IPS-20b (cell line): ENCODE data around the gene BAK1.
"Not testable (repeated sequence)": the region's sequence is repeated elsewhere in the genome, so short reads cannot be mapped to it uniquely, and the experiment has no call there.

Source experiments
- H3K27ac ChIP-seq: one replicate; pipeline ENCODE4 v1.5.1; 2013; ENCODE audit warnings: low read length
- H3K27me3 ChIP-seq: 2 replicates; pipeline ENCODE4 v1.6.1; 2013; ENCODE audit warnings: mild to moderate bottlenecking, low read length, inconsistent platforms; ENCODE audit not compliant: insufficient read depth
- H3K36me3 ChIP-seq: 2 replicates; pipeline ENCODE4 v1.6.1; 2013; ENCODE audit warnings: low read depth, mild to moderate bottlenecking, inconsistent platforms, low read length, moderate library complexity; ENCODE audit not compliant: insufficient read depth
- H3K4me1 ChIP-seq: 2 replicates; pipeline ENCODE4 v1.6.1; 2013; ENCODE audit warnings: mild to moderate bottlenecking, control low read depth, inconsistent platforms, low read length, moderate library complexity; ENCODE audit not compliant: insufficient read depth
- H3K4me3 ChIP-seq: 2 replicates; pipeline ENCODE4 v1.5.1; 2013; ENCODE audit warnings: mild to moderate bottlenecking, low read length, inconsistent platforms
- H3K9ac ChIP-seq: 2 replicates; pipeline ENCODE4 v1.6.1; 2013; ENCODE audit warnings: low read depth, mild to moderate bottlenecking, inconsistent platforms, low read length, moderate library complexity
- H3K9me3 ChIP-seq: 2 replicates; pipeline ENCODE4 v1.6.1; 2013; ENCODE audit warnings: mild to moderate bottlenecking, low read depth, low read length, inconsistent platforms; ENCODE audit not compliant: insufficient read depth

The BAK1 gene

GRCh38 chr6:33566182-33567084 lies 13.6 kb downstream of the BAK1 start:
- Histone ChIP-seq H3K36me3 (no peaks in the 10 kb centered on the region), H3K4me1 (0 out of 2 replicates have a peak, but pooled peaks cover under 1% of the 10 kb centered on the region), H3K27ac (no peak overlapping the region), H3K4me3 (no peak overlapping the region), H3K9ac (no peak overlapping the region), H3K27me3 (no peaks in the 10 kb centered on the region), H3K9me3 (no peaks in the 10 kb centered on the region)

GRCh38 chr6:33558801-33559200 lies 21.3 kb downstream of the BAK1 start:
- Histone ChIP-seq H3K9ac (no peak overlapping the region), H3K4me3 (no peak overlapping the region), H3K9me3 (peaks cover 7% of the 10 kb centered on the region), H3K27me3 (no peaks in the 10 kb centered on the region), H3K36me3 (no peaks in the 10 kb centered on the region), H3K27ac (no peak overlapping the region), H3K4me1 (no peaks in the 10 kb centered on the region)

GRCh38 chr6:33557376-33557775 lies 22.7 kb downstream of the BAK1 start:
- H3K4me3 ChIP-seq, result no peak overlapping the region
- H3K27me3 ChIP-seq, result no peaks in the 10 kb centered on the region
- no peaks in the 10 kb centered on the region for H3K4me1 ChIP-seq
- no peaks in the 10 kb centered on the region for H3K36me3 ChIP-seq
- H3K27ac ChIP-seq, result no peak overlapping the region
- no peak overlapping the region for H3K9ac ChIP-seq
- H3K9me3 ChIP-seq, result peaks cover 7% of the 10 kb centered on the region

GRCh38 chr6:33552883-33553282 lies 27.2 kb downstream of the BAK1 start:
- not testable (repeated sequence) for H3K27ac ChIP-seq, H3K9me3 ChIP-seq, H3K27me3 ChIP-seq, H3K36me3 ChIP-seq, H3K4me1 ChIP-seq, H3K4me3 ChIP-seq, H3K9ac ChIP-seq

GRCh38 chr6:33552252-33552651 lies 27.8 kb downstream of the BAK1 start:
- H3K4me1 ChIP-seq, result no peaks in the 10 kb centered on the region
- H3K9me3 ChIP-seq, result no peaks in the 10 kb centered on the region
- no peaks in the 10 kb centered on the region for H3K36me3 ChIP-seq
- H3K27me3 ChIP-seq, result no peaks in the 10 kb centered on the region
- H3K9ac ChIP-seq, result no peak overlapping the region
- H3K27ac ChIP-seq, result no peak overlapping the region
- H3K4me3 ChIP-seq, result no peak overlapping the region

- Histone ChIP-seq H3K9me3 (no peaks in the 10 kb centered on the region), H3K36me3 (no peaks in the 10 kb centered on the region), H3K4me1 (no peaks in the 10 kb centered on the region), H3K4me3 (no peak overlapping the region), H3K27me3 (no peaks in the 10 kb centered on the region), H3K27ac (no peak overlapping the region), H3K9ac (no peak overlapping the region)
Measured at GRCh38 chr6:33551538-33551937, 28.5 kb downstream of the BAK1 start.

GRCh38 chr6:33549896-33550295 lies 30.2 kb downstream of the BAK1 start:
- Histone ChIP-seq H3K4me1 (no peaks in the 10 kb centered on the region), H3K36me3 (no peaks in the 10 kb centered on the region), H3K9ac (no peak overlapping the region), H3K27me3 (no peaks in the 10 kb centered on the region), H3K27ac (no peak overlapping the region), H3K9me3 (no peaks in the 10 kb centered on the region), H3K4me3 (no peak overlapping the region)

GRCh38 chr6:33549196-33549595 lies 30.9 kb downstream of the BAK1 start:
- no peaks in the 10 kb centered on the region for H3K4me1 ChIP-seq
- no peak overlapping the region for H3K27ac ChIP-seq
- no peak overlapping the region for H3K9ac ChIP-seq
- H3K27me3 ChIP-seq, result no peaks in the 10 kb centered on the region
- H3K9me3 ChIP-seq, result no peaks in the 10 kb centered on the region
- no peaks in the 10 kb centered on the region for H3K36me3 ChIP-seq
- no peak overlapping the region for H3K4me3 ChIP-seq

GRCh38 chr6:33547499-33547898 lies 32.6 kb downstream of the BAK1 start:
- Histone ChIP-seq H3K9me3 (no peaks in the 10 kb centered on the region), H3K36me3 (no peaks in the 10 kb centered on the region), H3K27me3 (no peaks in the 10 kb centered on the region), H3K4me3 (no peak overlapping the region), H3K4me1 (no peaks in the 10 kb centered on the region), H3K9ac (no peak overlapping the region), H3K27ac (no peak overlapping the region)

- no peaks in the 10 kb centered on the region for H3K9me3 ChIP-seq
- no peak overlapping the region for H3K4me3 ChIP-seq
- no peak overlapping the region for H3K27ac ChIP-seq
- no peaks in the 10 kb centered on the region for H3K4me1 ChIP-seq
- H3K36me3 ChIP-seq, result no peaks in the 10 kb centered on the region
- no peaks in the 10 kb centered on the region for H3K27me3 ChIP-seq
- H3K9ac ChIP-seq, result no peak overlapping the region
Measured at GRCh38 chr6:33546766-33547165, 33.3 kb downstream of the BAK1 start.

- H3K27ac ChIP-seq, H3K4me3 ChIP-seq, H3K4me1 ChIP-seq, H3K9ac ChIP-seq, H3K9me3 ChIP-seq, H3K36me3 ChIP-seq, H3K27me3 ChIP-seq: not testable (repeated sequence)
Measured at GRCh38 chr6:33545292-33545691, 34.8 kb downstream of the BAK1 start.

GRCh38 chr6:33543116-33543515 lies 37.0 kb downstream of the BAK1 start:
- no peaks in the 10 kb centered on the region for H3K4me1 ChIP-seq
- no peak overlapping the region for H3K4me3 ChIP-seq
- no peak overlapping the region for H3K9ac ChIP-seq
- H3K27me3 ChIP-seq, result no peaks in the 10 kb centered on the region
- no peaks in the 10 kb centered on the region for H3K36me3 ChIP-seq
- H3K9me3 ChIP-seq, result no peaks in the 10 kb centered on the region
- H3K27ac ChIP-seq, result no peak overlapping the region
